Keratinocyte (primary cell): Measurements from ENCODE around the gene PCMTD2.

Experiments used
- CTCF ChIP-seq, 3 experiments: IDR thresholded peaks in 1 of 3; conservative IDR thresholded peaks in 1 of 3; optimal IDR thresholded peaks in 1 of 3; 2 replicates in 2 of 3; 3 replicates in 1 of 3; pipeline versions ENCODE3 to v1.5.1; 2011; ENCODE audit warnings: low read length in 3 of 3, mild to moderate bottlenecking in 3 of 3, moderate library complexity in 2 of 3, control low read depth in 1 of 3, inconsistent platforms in 1 of 3; ENCODE audit not compliant: insufficient read depth in 2 of 3; ENCODE audit errors: extremely low read depth in 1 of 3
- EZH2 ChIP-seq: IDR thresholded peaks from one replicate; pipeline ENCODE4 v1.6.1; 2012; ENCODE audit warnings: inconsistent platforms, mild to moderate bottlenecking, low read length, moderate library complexity

- TF ChIP-seq CTCF (optimal IDR thresholded peaks at IDR 0.05 in 1 of 3, IDR thresholded peaks at IDR 0.05 in 1 of 3, conservative IDR thresholded peaks at IDR 0.05 in 1 of 3; ENCODE audit: extremely low read depth in 1 of 3, insufficient read depth in 2 of 3, low read length in 3 of 3) (no peak), EZH2 (no peak)
Observed at GRCh38 chr20:64232794-64233193, 22.8 kb upstream of the PCMTD2 start.
